HepG2 (cell line): ENCODE results near the gene SAPCD1. TPM values are rescaled to one million over a fixed set of nuclear protein-coding genes. Genes with fewer than 3 reads are reported as not detected.
A peak's percentile ranks its signal among the peaks of the same experiment; 100 is the strongest.

Experiments
- CCAR2 ChIP-seq: fragments of 200-400 bp; formaldehyde crosslinking; optimal IDR thresholded peaks from 2 replicates; pipeline ENCODE3; 2018; ENCODE audit warnings: low read depth, mild to moderate bottlenecking, low read length, moderate library complexity
- CHD4 ChIP-seq: fragments of 200-600 bp; sonication (generic); IDR thresholded peaks from 2 replicates; pipeline ENCODE4 v1.7.0; 2017; ENCODE audit warnings: mild to moderate bottlenecking, low read length, borderline replicate concordance
- CSRNP1 ChIP-seq: sonication (generic); formaldehyde crosslinking; IDR thresholded peaks from 2 replicates; pipeline ENCODE4 v1.8.1; 2023; ENCODE audit warnings: mild to moderate bottlenecking, missing genetic modification reagents
- DMAP1 ChIP-seq: IDR thresholded peaks from 2 replicates; pipeline ENCODE4 v1.6.1; 2016
- EEA1 ChIP-seq: sonication (generic); formaldehyde crosslinking; IDR thresholded peaks from 2 replicates; pipeline ENCODE4 v1.5.1; 2020; ENCODE audit warnings: mild to moderate bottlenecking, missing genetic modification reagents, borderline replicate concordance
- ELF1 ChIP-seq: sonication (generic); formaldehyde crosslinking; IDR thresholded peaks from 2 replicates; pipeline ENCODE4 v1.4.0; 2020; ENCODE audit warnings: missing genetic modification reagents
- GFI1 ChIP-seq: sonication (generic); formaldehyde crosslinking; IDR thresholded peaks from 2 replicates; pipeline ENCODE4 v1.5.0; 2020; ENCODE audit warnings: missing genetic modification reagents, mild to moderate bottlenecking, borderline replicate concordance
- HNRNPLL ChIP-seq: fragments of 200-400 bp; formaldehyde crosslinking; IDR thresholded peaks from 2 replicates; pipeline ENCODE4 v1.6.1; 2017; ENCODE audit warnings: mild to moderate bottlenecking, low read depth, low read length; ENCODE audit not compliant: poor library complexity, severe bottlenecking
- MAF1 ChIP-seq: sonication (generic); formaldehyde crosslinking; IDR thresholded peaks from 2 replicates; pipeline ENCODE4 v1.5.0; 2020; ENCODE audit warnings: missing genetic modification reagents, borderline replicate concordance
- MAX ChIP-seq: IDR thresholded peaks from 2 replicates; pipeline ENCODE4 v1.6.1; 2012; ENCODE audit warnings: inconsistent platforms
- PPARG ChIP-seq: conservative IDR thresholded peaks from 2 replicates; pipeline ENCODE4 v1.6.1; 2016; ENCODE audit warnings: missing biosample characterization, missing genetic modification reagents
- RXRA ChIP-seq: sonication (generic); formaldehyde crosslinking; IDR thresholded peaks from 2 replicates; pipeline ENCODE4 v1.5.1; 2020; ENCODE audit warnings: missing genetic modification reagents
- SMARCE1 ChIP-seq: fragments of 450-650 bp; IDR thresholded peaks from 2 replicates; pipeline ENCODE4 v1.6.1; 2017; ENCODE audit warnings: borderline replicate concordance
- SUZ12 ChIP-seq: fragments of 150-350 bp; IDR thresholded peaks from 2 replicates; pipeline ENCODE4 v1.6.1; 2014; ENCODE audit warnings: low read depth, low read length
- ZBTB1 ChIP-seq: sonication (generic); formaldehyde crosslinking; IDR thresholded peaks from 2 replicates; pipeline ENCODE4 v1.4.0; 2020; ENCODE audit warnings: missing genetic modification reagents, borderline replicate concordance
- ZNF260 ChIP-seq: sonication (generic); formaldehyde crosslinking; IDR thresholded peaks from 2 replicates; pipeline ENCODE4 v1.4.0; 2020; ENCODE audit warnings: missing genetic modification reagents, low read depth, mild to moderate bottlenecking, borderline replicate concordance
- ZNF3 ChIP-seq: IDR thresholded peaks from 2 replicates; pipeline ENCODE4 v1.7.0; 2017; ENCODE audit warnings: inconsistent platforms
- ZNF33A ChIP-seq: sonication (generic); formaldehyde crosslinking; IDR thresholded peaks from 2 replicates; pipeline ENCODE4 v1.5.1; 2020; ENCODE audit warnings: missing genetic modification reagents, mild to moderate bottlenecking, moderate library complexity, borderline replicate concordance
- ZNF382 ChIP-seq: sonication (generic); formaldehyde crosslinking; IDR thresholded peaks from 2 replicates; pipeline ENCODE4 v1.5.0; 2020; ENCODE audit warnings: missing genetic modification reagents, mild to moderate bottlenecking, borderline replicate concordance
- polyA plus RNA-seq, 8 experiments: library from polyadenylated mRNA; depleted of rRNA in 3 of 8; stranded (reverse) in 7 of 8; unstranded in 1 of 8; fragments of >200 nt; fragmentation: Illumina TruSeq in 4 of 8; extraction: Trizol in 4 of 8; gene quantifications; 2 replicates each; pipeline versions ENCODE4 v1.2.1 to v1.2.3, GENCODE V29; 2011 to 2016; ENCODE audit warnings: low read depth in 4 of 8, missing spikeins in 1 of 8, mixed read lengths in 1 of 8; ENCODE audit not compliant: insufficient read depth in 1 of 8
- total RNA-seq, 5 experiments: library from RNA; depleted of rRNA; stranded (reverse); fragments of >200 nt; fragmentation: Illumina TruSeq; extraction: Trizol; gene quantifications; 2 replicates each; pipeline ENCODE4 v1.2.3, GENCODE V29; 2016; ENCODE audit warnings: low read depth in 1 of 5
- TF ChIP-seq, protein P1 (sequence below): sonication (generic); formaldehyde crosslinking; IDR thresholded peaks from 2 replicates; pipeline ENCODE4 v1.4.0; 2020; ENCODE audit warnings: mild to moderate bottlenecking, missing genetic modification reagents, borderline replicate concordance
- TF ChIP-seq, protein P2 (sequence below): sonication (generic); formaldehyde crosslinking; IDR thresholded peaks from 2 replicates; pipeline ENCODE4 v1.8.1; 2023; ENCODE audit warnings: missing genetic modification reagents, inconsistent platforms, borderline replicate concordance
- TF ChIP-seq, protein P3 (sequence below): sonication (generic); formaldehyde crosslinking; IDR thresholded peaks from 2 replicates; pipeline ENCODE4 v1.8.0; 2022; ENCODE audit warnings: mild to moderate bottlenecking, missing genetic modification reagents, moderate library complexity

Gene SAPCD1
- total and polyA plus RNA-seq, 2 of the 13 experiments (the other 11 are each of a cell fraction or from before 2014, with no cell fraction given) = 2.5 to 3.9 TPM

DNA sequence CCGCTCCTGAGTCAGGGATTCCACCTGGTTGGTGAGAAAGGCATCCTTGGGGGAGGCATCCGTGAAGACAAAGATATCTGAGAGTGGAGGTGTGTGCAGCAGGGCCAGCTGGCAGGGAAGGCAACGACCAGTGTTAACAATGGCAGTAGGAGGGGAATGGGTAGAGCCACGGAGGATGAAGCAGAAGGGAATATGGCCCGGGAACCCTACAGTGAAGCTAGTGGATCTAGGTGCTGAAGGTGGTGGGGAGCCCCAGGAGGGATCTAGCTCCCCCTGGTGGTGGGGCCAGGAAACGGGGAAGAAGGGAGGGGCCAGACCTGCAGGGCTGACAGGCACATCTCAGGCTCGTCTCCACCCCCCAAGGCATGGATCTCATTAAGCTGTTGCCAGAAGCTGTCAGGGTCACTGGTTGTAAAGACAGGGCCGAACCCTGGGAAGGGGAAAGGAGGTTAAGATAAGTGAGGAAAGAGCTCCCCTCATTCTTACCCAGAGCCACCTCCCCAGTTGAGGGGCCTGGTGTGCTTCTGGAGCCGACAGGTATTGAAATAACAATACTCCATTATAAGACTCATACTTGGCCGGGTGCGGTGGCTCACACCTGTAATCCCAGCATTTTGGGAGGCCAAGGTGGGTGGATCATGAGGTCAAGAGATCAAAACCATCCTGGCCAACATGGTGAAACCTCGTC, 7.4 kb downstream of the SAPCD1 start (continued):
- TF ChIP-seq, protein P1, sequence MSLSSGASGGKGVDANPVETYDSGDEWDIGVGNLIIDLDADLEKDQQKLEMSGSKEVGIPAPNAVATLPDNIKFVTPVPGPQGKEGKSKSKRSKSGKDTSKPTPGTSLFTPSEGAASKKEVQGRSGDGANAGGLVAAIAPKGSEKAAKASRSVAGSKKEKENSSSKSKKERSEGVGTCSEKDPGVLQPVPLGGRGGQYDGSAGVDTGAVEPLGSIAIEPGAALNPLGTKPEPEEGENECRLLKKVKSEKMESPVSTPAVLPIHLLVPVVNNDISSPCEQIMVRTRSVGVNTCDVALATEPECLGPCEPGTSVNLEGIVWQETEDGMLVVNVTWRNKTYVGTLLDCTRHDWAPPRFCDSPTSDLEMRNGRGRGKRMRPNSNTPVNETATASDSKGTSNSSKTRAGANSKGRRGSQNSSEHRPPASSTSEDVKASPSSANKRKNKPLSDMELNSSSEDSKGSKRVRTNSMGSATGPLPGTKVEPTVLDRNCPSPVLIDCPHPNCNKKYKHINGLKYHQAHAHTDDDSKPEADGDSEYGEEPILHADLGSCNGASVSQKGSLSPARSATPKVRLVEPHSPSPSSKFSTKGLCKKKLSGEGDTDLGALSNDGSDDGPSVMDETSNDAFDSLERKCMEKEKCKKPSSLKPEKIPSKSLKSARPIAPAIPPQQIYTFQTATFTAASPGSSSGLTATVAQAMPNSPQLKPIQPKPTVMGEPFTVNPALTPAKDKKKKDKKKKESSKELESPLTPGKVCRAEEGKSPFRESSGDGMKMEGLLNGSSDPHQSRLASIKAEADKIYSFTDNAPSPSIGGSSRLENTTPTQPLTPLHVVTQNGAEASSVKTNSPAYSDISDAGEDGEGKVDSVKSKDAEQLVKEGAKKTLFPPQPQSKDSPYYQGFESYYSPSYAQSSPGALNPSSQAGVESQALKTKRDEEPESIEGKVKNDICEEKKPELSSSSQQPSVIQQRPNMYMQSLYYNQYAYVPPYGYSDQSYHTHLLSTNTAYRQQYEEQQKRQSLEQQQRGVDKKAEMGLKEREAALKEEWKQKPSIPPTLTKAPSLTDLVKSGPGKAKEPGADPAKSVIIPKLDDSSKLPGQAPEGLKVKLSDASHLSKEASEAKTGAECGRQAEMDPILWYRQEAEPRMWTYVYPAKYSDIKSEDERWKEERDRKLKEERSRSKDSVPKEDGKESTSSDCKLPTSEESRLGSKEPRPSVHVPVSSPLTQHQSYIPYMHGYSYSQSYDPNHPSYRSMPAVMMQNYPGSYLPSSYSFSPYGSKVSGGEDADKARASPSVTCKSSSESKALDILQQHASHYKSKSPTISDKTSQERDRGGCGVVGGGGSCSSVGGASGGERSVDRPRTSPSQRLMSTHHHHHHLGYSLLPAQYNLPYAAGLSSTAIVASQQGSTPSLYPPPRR (CRISPR knock-in tag) = no peak
- TF ChIP-seq EEA1 (CRISPR knock-in tag) (0 out of 2 replicates have a peak, but pooled peaks have one; percentile 67), CHD4 (no peak), CSRNP1 (CRISPR knock-in tag) (no peak), SMARCE1 (no peak), ZNF382 (CRISPR knock-in tag) (no peak), HNRNPLL (no peak), SUZ12 (no peak), MAF1 (no peak), DMAP1 (CRISPR knock-in tag) (0 out of 2 replicates have a peak, but pooled peaks have one; percentile 23), ELF1 (peak; percentile 61), GFI1 (CRISPR knock-in tag) (no peak), RXRA (CRISPR knock-in tag) (no peak), ZNF3 (CRISPR knock-in tag) (no peak), ZNF260 (CRISPR knock-in tag) (no peak), PPARG (0 out of 2 replicates have a peak, but pooled peaks have one; percentile 10), ZBTB1 (CRISPR knock-in tag) (no peak), CCAR2 (no peak), MAX (no peak; the same call in 1 of the 2 replicates), ZNF33A (CRISPR knock-in tag) (no peak)
- TF ChIP-seq, protein P2, sequence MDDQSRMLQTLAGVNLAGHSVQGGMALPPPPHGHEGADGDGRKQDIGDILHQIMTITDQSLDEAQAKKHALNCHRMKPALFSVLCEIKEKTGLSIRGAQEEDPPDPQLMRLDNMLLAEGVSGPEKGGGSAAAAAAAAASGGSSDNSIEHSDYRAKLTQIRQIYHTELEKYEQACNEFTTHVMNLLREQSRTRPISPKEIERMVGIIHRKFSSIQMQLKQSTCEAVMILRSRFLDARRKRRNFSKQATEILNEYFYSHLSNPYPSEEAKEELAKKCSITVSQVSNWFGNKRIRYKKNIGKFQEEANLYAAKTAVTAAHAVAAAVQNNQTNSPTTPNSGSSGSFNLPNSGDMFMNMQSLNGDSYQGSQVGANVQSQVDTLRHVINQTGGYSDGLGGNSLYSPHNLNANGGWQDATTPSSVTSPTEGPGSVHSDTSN = no peak
- TF ChIP-seq, protein P3, sequence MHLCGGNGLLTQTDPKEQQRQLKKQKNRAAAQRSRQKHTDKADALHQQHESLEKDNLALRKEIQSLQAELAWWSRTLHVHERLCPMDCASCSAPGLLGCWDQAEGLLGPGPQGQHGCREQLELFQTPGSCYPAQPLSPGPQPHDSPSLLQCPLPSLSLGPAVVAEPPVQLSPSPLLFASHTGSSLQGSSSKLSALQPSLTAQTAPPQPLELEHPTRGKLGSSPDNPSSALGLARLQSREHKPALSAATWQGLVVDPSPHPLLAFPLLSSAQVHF (CRISPR knock-in tag) = no peak
